GM19372 (cell line): ENCODE measurements around the gene GRM1.
"Not testable (repeated sequence)": the region's sequence is repeated elsewhere in the genome, so short reads cannot be mapped to it uniquely, and the experiment has no call there.

Experiments
- ATAC-seq: cut with Tn5 transposase; IDR thresholded peaks from one replicate; pipeline ENCODE4 v1.9.1; 2021; ENCODE audit warnings: mild to moderate bottlenecking, low read depth, moderate library complexity; ENCODE audit not compliant: unreplicated experiment

GRM1 gene

GRCh38 chr6:146189131-146189530, 160.3 kb downstream of the GRM1 start:
- no peak for ATAC-seq

GRCh38 chr6:146190581-146190980, 161.7 kb downstream of the GRM1 start:
- ATAC-seq = no peak

GRCh38 chr6:146191166-146191565, 162.3 kb downstream of the GRM1 start:
- no peak for ATAC-seq

- no peak for ATAC-seq
Observed at GRCh38 chr6:146191612-146192011, 162.8 kb downstream of the GRM1 start.

- ATAC-seq = no peak
Observed at GRCh38 chr6:146194434-146194833, 165.6 kb downstream of the GRM1 start.

GRCh38 chr6:146200176-146200575, 171.3 kb downstream of the GRM1 start:
- ATAC-seq = no peak

- no peak for ATAC-seq
Observed at GRCh38 chr6:146202570-146202969, 173.7 kb downstream of the GRM1 start.

GRCh38 chr6:146209942-146210341, 181.1 kb downstream of the GRM1 start:
- no peak for ATAC-seq

GRCh38 chr6:146210406-146211083, 181.7 kb downstream of the GRM1 start:
- ATAC-seq = no peak

- ATAC-seq = no peak
Observed at GRCh38 chr6:146211646-146212045, 182.8 kb downstream of the GRM1 start.

GRCh38 chr6:146212781-146213180, 183.9 kb downstream of the GRM1 start:
- ATAC-seq = no peak

GRCh38 chr6:146219101-146219500, 190.2 kb downstream of the GRM1 start:
- ATAC-seq = no peak

- ATAC-seq = no peak
Observed at GRCh38 chr6:146224449-146224848, 195.6 kb downstream of the GRM1 start.

- ATAC-seq = no peak
Observed at GRCh38 chr6:146224988-146225387, 196.1 kb downstream of the GRM1 start.

GRCh38 chr6:146240322-146240721, 211.5 kb downstream of the GRM1 start:
- no peak for ATAC-seq

- no peak for ATAC-seq
Observed at GRCh38 chr6:146240807-146241206, 211.9 kb downstream of the GRM1 start.

- not testable (repeated sequence) for ATAC-seq
Observed at GRCh38 chr6:146243646-146244045, 214.8 kb downstream of the GRM1 start.

GRCh38 chr6:146244630-146245143, 215.8 kb downstream of the GRM1 start:
- ATAC-seq = no peak

- ATAC-seq = no peak
Observed at GRCh38 chr6:146246028-146246427, 217.2 kb downstream of the GRM1 start.

GRCh38 chr6:146253691-146254090, 224.8 kb downstream of the GRM1 start:
- ATAC-seq = no peak

GRCh38 chr6:146258206-146258605, 229.3 kb downstream of the GRM1 start:
- no peak for ATAC-seq

- no peak for ATAC-seq
Observed at GRCh38 chr6:146260886-146261285, 232.0 kb downstream of the GRM1 start.

- ATAC-seq = no peak
Observed at GRCh38 chr6:146265056-146265455, 236.2 kb downstream of the GRM1 start.
